ENCODE data around the gene HES4.

- TF ChIP-seq, protein P1, sequence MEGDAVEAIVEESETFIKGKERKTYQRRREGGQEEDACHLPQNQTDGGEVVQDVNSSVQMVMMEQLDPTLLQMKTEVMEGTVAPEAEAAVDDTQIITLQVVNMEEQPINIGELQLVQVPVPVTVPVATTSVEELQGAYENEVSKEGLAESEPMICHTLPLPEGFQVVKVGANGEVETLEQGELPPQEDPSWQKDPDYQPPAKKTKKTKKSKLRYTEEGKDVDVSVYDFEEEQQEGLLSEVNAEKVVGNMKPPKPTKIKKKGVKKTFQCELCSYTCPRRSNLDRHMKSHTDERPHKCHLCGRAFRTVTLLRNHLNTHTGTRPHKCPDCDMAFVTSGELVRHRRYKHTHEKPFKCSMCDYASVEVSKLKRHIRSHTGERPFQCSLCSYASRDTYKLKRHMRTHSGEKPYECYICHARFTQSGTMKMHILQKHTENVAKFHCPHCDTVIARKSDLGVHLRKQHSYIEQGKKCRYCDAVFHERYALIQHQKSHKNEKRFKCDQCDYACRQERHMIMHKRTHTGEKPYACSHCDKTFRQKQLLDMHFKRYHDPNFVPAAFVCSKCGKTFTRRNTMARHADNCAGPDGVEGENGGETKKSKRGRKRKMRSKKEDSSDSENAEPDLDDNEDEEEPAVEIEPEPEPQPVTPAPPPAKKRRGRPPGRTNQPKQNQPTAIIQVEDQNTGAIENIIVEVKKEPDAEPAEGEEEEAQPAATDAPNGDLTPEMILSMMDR (IDR thresholded peaks at IDR 0.05): no peak
- TF ChIP-seq EP300 (IDR thresholded peaks at IDR 0.05) (no peak), POLR2A (IDR thresholded peaks at IDR 0.05) (no peak), POLR2AphosphoS5 (IDR thresholded peaks at IDR 0.05) (no peak)
Observed at GRCh38 chr1:1046767-1047166, 46.9 kb upstream of the HES4 start.

Data from stomach (tissue), 4 donors.